ENCODE data around the gene FXYD5.

The FXYD5 gene

GRCh38 chr19:35154525-35155406 is at the start of gene FXYD5:
Gene FXYD5, plus strand, starts transcription at chr19:35154735. Its CDS starts 816 bp downstream, at chr19:35155551.
- DNase-seq (ENCODE audit: low spot score): peak; percentile 35

GRCh38 chr19:35105047-35105410 is 49.5 kb upstream of the FXYD5 start:
- DNase-seq (ENCODE audit: low spot score): no peak

GRCh38 chr19:35105411-35106290 is 48.9 kb upstream of the FXYD5 start:
- DNase-seq (ENCODE audit: low spot score): no peak

GRCh38 chr19:35106291-35106583 is 48.3 kb upstream of the FXYD5 start:
- DNase-seq (ENCODE audit: low spot score): peak; percentile 93

- DNase-seq (ENCODE audit: low spot score): no peak
Measured at GRCh38 chr19:35106898-35107541, 47.5 kb upstream of the FXYD5 start.

GRCh38 chr19:35107545-35107944 is 47.0 kb upstream of the FXYD5 start:
- DNase-seq (ENCODE audit: low spot score): peak; percentile 95

- DNase-seq (ENCODE audit: low spot score): no peak
Measured at GRCh38 chr19:35108730-35109129, 45.8 kb upstream of the FXYD5 start.

- peak; percentile 78 for DNase-seq (ENCODE audit: low spot score)
Measured at GRCh38 chr19:35109395-35110112, 45.0 kb upstream of the FXYD5 start.

GRCh38 chr19:35110974-35111373 is 43.6 kb upstream of the FXYD5 start:
- no peak for DNase-seq (ENCODE audit: low spot score)

GRCh38 chr19:35112995-35113688 is 41.4 kb upstream of the FXYD5 start:
- DNase-seq (ENCODE audit: low spot score): no peak

GRCh38 chr19:35114353-35115176 is 40.0 kb upstream of the FXYD5 start:
- DNase-seq (ENCODE audit: low spot score): peak; percentile 87

GRCh38 chr19:35115177-35115951 is 39.2 kb upstream of the FXYD5 start, which contains the start of gene FXYD3:
Gene FXYD3, plus strand, starts transcription at chr19:35115823. Its CDS starts 3,554 bp downstream, at chr19:35119377.
- peak; percentile 94 for DNase-seq (ENCODE audit: low spot score)

- DNase-seq (ENCODE audit: low spot score): no peak
Measured at GRCh38 chr19:35116072-35116801, 38.3 kb upstream of the FXYD5 start.

- no peak for DNase-seq (ENCODE audit: low spot score)
Measured at GRCh38 chr19:35117116-35117515, 37.4 kb upstream of the FXYD5 start.

GRCh38 chr19:35117799-35118198 is 36.7 kb upstream of the FXYD5 start:
- no peak for DNase-seq (ENCODE audit: low spot score)

- no peak for DNase-seq (ENCODE audit: low spot score)
Measured at GRCh38 chr19:35118268-35119020, 36.1 kb upstream of the FXYD5 start.

- no peak for DNase-seq (ENCODE audit: low spot score)
Measured at GRCh38 chr19:35119091-35119490, 35.4 kb upstream of the FXYD5 start.

- no peak for DNase-seq (ENCODE audit: low spot score)
Measured at GRCh38 chr19:35119578-35120155, 34.9 kb upstream of the FXYD5 start.
